Hepatocyte (in vitro differentiated cells): ENCODE data around the gene ZNRF3.
"Not testable (repeated sequence)": the region's sequence is repeated elsewhere in the genome, so short reads cannot be mapped to it uniquely, and the experiment has no call there.

ENCODE experiments used
- CTCF ChIP-seq: fragments of 200-600 bp; sonication (generic); IDR thresholded peaks from 2 replicates; pipeline ENCODE4 v1.5.1; 2016; ENCODE audit warnings: antibody characterized with exemption, mild to moderate bottlenecking; ENCODE audit not compliant: poor library complexity
- EZH2 ChIP-seq: fragments of 200-600 bp; sonication (generic); IDR thresholded peaks from 2 replicates; pipeline ENCODE4 v1.6.1; 2016; ENCODE audit warnings: antibody characterized with exemption, mild to moderate bottlenecking, borderline replicate concordance
- EZH2phosphoT487 ChIP-seq: fragments of 200-600 bp; sonication (generic); IDR thresholded peaks from one replicate; pipeline ENCODE4 v1.6.1; 2018; ENCODE audit warnings: antibody characterized with exemption, mild to moderate bottlenecking, low read depth, moderate library complexity; ENCODE audit not compliant: unreplicated experiment, severe bottlenecking

- not testable (repeated sequence) for TF ChIP-seq CTCF, EZH2, EZH2phosphoT487
Measured at GRCh38 chr22:28844277-28844676, 39.1 kb upstream of the ZNRF3 start.
